ENCODE results near the gene FUCA1.

FUCA1 gene

GRCh38 chr1:23895082-23895481 is 27.0 kb upstream of the FUCA1 start:
- Histone ChIP-seq H3K79me2 (ENCODE audit: insufficient read depth, low read depth) (no peaks in the 10 kb centered on the region), H3K4me3 (IDR thresholded peaks at IDR 0.05; ENCODE audit: insufficient read depth, low read depth, low read length) (no peak overlapping the region), H3K9ac (no peak overlapping the region), H4K20me1 (ENCODE audit: insufficient read depth) (no peaks in the 10 kb centered on the region), H3K27me3 (ENCODE audit: insufficient read depth, low read depth) (no peaks in the 10 kb centered on the region), H3K4me1 (ENCODE audit: low read depth, poor library complexity, severe bottlenecking) (peaks cover 33% of the 10 kb centered on the region), H2AFZ (ENCODE audit: low read depth) (no peak overlapping the region), H3K27ac (no peak overlapping the region), H3K4me2 (no peak overlapping the region), H3K36me3 (ENCODE audit: insufficient read depth) (no peaks in the 10 kb centered on the region)
- TF ChIP-seq CTCF (conservative IDR thresholded peaks at IDR 0.05; ENCODE audit: low read depth, low read length): no peak

- Histone ChIP-seq H3K79me2 (ENCODE audit: insufficient read depth, low read depth) (no peaks in the 10 kb centered on the region), H3K4me3 (IDR thresholded peaks at IDR 0.05; ENCODE audit: insufficient read depth, low read depth, low read length) (no peak overlapping the region), H3K36me3 (ENCODE audit: insufficient read depth) (no peaks in the 10 kb centered on the region), H3K9ac (peak overlapping the region; percentile 18; the same call in 1 of the 2 replicates), H2AFZ (ENCODE audit: low read depth) (no peak overlapping the region; the same call in 1 of the 2 replicates), H3K4me1 (ENCODE audit: low read depth, poor library complexity, severe bottlenecking) (peaks cover 14% of the 10 kb centered on the region), H3K4me2 (peak overlapping the region; percentile 25; the same call in 1 of the 2 replicates), H4K20me1 (ENCODE audit: insufficient read depth) (no peaks in the 10 kb centered on the region), H3K27ac (no peak overlapping the region), H3K27me3 (ENCODE audit: insufficient read depth, low read depth) (no peaks in the 10 kb centered on the region)
- no peak for TF ChIP-seq CTCF (conservative IDR thresholded peaks at IDR 0.05; ENCODE audit: low read depth, low read length)
Measured at GRCh38 chr1:23889074-23889473, 21.0 kb upstream of the FUCA1 start.

- Histone ChIP-seq H3K27me3 (ENCODE audit: insufficient read depth, low read depth) (no peaks in the 10 kb centered on the region), H3K4me3 (IDR thresholded peaks at IDR 0.05; ENCODE audit: insufficient read depth, low read depth, low read length) (no peak overlapping the region), H3K4me2 (no peak overlapping the region), H3K36me3 (ENCODE audit: insufficient read depth) (no peaks in the 10 kb centered on the region), H3K4me1 (ENCODE audit: low read depth, poor library complexity, severe bottlenecking) (peaks cover 14% of the 10 kb centered on the region), H4K20me1 (ENCODE audit: insufficient read depth) (no peaks in the 10 kb centered on the region), H3K27ac (no peak overlapping the region), H3K9ac (no peak overlapping the region), H2AFZ (ENCODE audit: low read depth) (no peak overlapping the region), H3K79me2 (ENCODE audit: insufficient read depth, low read depth) (no peaks in the 10 kb centered on the region)
- no peak for TF ChIP-seq CTCF (conservative IDR thresholded peaks at IDR 0.05; ENCODE audit: low read depth, low read length)
Measured at GRCh38 chr1:23885222-23885621, 17.1 kb upstream of the FUCA1 start.

- Histone ChIP-seq H3K4me3 (IDR thresholded peaks at IDR 0.05; ENCODE audit: insufficient read depth, low read depth, low read length) (no peak overlapping the region), H4K20me1 (ENCODE audit: insufficient read depth) (no peaks in the 10 kb centered on the region), H3K79me2 (ENCODE audit: insufficient read depth, low read depth) (no peaks in the 10 kb centered on the region), H3K27ac (no peak overlapping the region), H3K4me1 (ENCODE audit: low read depth, poor library complexity, severe bottlenecking) (no peaks in the 10 kb centered on the region), H3K27me3 (ENCODE audit: insufficient read depth, low read depth) (no peaks in the 10 kb centered on the region), H3K36me3 (ENCODE audit: insufficient read depth) (no peaks in the 10 kb centered on the region), H2AFZ (ENCODE audit: low read depth) (no peak overlapping the region), H3K4me2 (no peak overlapping the region), H3K9ac (no peak overlapping the region)
- TF ChIP-seq CTCF (conservative IDR thresholded peaks at IDR 0.05; ENCODE audit: low read depth, low read length): no peak
Measured at GRCh38 chr1:23882746-23883145, 14.7 kb upstream of the FUCA1 start.

Data from KMS-11 (cell line).